Measurements from ENCODE around the gene SMPX.

SMPX gene

DNA sequence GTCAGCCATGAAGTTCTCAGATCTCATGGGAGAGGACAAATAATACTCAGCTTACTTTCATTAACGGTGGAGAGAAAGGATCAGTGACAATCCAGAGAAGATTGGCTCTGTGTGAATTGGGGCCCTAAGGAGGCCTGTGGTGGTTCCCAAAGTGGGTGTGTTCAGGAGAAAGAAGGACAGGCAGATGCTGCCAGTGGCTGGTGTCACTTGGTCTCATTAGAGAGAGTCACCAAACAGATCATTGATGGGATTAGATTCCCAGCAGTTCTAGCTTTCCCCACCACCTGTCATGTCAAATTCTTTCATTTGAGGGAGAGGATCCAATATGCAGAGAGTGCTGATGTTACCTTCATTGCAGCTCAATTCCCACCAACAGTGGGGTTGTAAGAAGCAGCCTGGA, 8.0 kb downstream of the SMPX start:
- H3K27ac ChIP-seq, result no peak overlapping the region
- no peak for DNase-seq
- TF ChIP-seq, protein P1, sequence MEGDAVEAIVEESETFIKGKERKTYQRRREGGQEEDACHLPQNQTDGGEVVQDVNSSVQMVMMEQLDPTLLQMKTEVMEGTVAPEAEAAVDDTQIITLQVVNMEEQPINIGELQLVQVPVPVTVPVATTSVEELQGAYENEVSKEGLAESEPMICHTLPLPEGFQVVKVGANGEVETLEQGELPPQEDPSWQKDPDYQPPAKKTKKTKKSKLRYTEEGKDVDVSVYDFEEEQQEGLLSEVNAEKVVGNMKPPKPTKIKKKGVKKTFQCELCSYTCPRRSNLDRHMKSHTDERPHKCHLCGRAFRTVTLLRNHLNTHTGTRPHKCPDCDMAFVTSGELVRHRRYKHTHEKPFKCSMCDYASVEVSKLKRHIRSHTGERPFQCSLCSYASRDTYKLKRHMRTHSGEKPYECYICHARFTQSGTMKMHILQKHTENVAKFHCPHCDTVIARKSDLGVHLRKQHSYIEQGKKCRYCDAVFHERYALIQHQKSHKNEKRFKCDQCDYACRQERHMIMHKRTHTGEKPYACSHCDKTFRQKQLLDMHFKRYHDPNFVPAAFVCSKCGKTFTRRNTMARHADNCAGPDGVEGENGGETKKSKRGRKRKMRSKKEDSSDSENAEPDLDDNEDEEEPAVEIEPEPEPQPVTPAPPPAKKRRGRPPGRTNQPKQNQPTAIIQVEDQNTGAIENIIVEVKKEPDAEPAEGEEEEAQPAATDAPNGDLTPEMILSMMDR (IDR thresholded peaks at IDR 0.05; ENCODE audit: low read depth, low read length, missing control alignments), result no peak
- in situ Hi-C loops (cut with HindIII; ENCODE audit: low pct_ligation_motif_present, low sequenced_read_pairs), result no loop called here
- no peak overlapping the region for H3K4me3 ChIP-seq (ENCODE audit: low read depth, low read length)
- no peaks in the 10 kb centered on the region for H3K27me3 ChIP-seq (replicated peaks)
- no peaks in the 10 kb centered on the region for H3K36me3 ChIP-seq (replicated peaks)

GRCh38 chrX:21748235-21748634, 9.7 kb downstream of the SMPX start:
- TF ChIP-seq, protein P1 (IDR thresholded peaks at IDR 0.05; ENCODE audit: low read depth, low read length, missing control alignments), result no peak
- DNase-seq, result no peak
- in situ Hi-C loops (cut with HindIII; ENCODE audit: low pct_ligation_motif_present, low sequenced_read_pairs), result no loop called here
- Histone ChIP-seq H3K36me3 (replicated peaks) (no peaks in the 10 kb centered on the region), H3K4me3 (ENCODE audit: low read depth, low read length) (no peak overlapping the region), H3K27me3 (replicated peaks) (no peaks in the 10 kb centered on the region), H3K27ac (no peak overlapping the region)

DNA sequence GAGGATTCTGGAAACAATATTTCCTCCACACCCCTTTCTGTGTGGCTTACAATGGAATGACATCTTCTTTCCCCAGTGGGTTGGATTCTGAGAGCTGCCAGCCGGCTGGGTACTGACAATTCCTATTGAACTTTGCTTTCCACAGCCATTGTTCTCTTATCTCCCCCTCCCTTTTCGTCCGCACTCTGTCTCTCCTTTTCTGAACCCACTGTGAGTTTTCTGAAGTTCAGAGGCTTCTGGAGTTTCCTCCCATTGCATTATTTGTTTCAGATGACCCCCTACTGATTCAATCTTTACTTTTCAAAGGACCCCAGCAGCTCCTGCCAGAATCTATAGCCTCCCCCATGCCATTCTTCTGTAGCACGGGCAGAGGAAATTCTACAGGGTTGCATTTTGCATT, 10.4 kb downstream of the SMPX start:
- in situ Hi-C loops (cut with HindIII; ENCODE audit: low pct_ligation_motif_present, low sequenced_read_pairs), result no loop called here
- DNase-seq, result no peak
- no peak overlapping the region for H3K4me3 ChIP-seq (ENCODE audit: low read depth, low read length)
- no peak overlapping the region for H3K27ac ChIP-seq
- TF ChIP-seq, protein P1 (IDR thresholded peaks at IDR 0.05; ENCODE audit: low read depth, low read length, missing control alignments), result no peak
- H3K36me3 ChIP-seq (replicated peaks), result no peaks in the 10 kb centered on the region
- H3K27me3 ChIP-seq (replicated peaks), result no peaks in the 10 kb centered on the region

DNA sequence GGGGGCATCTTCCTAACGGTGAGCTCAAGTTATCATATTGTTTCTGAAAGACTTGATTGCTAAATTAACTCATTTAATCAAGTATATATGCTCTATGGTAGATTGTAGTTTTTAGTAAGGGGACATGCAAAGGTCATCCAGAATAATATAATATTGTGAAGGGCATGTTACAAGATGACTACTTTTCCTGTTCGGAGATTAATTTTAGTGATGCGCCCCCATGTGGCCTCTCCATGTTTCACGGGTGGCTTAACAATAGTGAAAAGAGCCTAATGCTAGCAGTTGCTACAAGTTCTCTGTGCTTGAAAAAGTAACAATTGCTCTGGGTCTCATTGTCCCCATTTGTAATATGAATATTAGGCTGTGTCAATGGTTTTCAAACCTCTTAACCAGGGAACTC, 12.2 kb downstream of the SMPX start:
- DNase-seq, result peak; percentile 43

GRCh38 chrX:21744721-21745120, 13.2 kb downstream of the SMPX start:
- TF ChIP-seq, protein P1 (IDR thresholded peaks at IDR 0.05; ENCODE audit: low read depth, low read length, missing control alignments), result no peak
- DNase-seq, result no peak
- in situ Hi-C loops (cut with HindIII; ENCODE audit: low pct_ligation_motif_present, low sequenced_read_pairs), result no loop called here
- H3K4me3 ChIP-seq (ENCODE audit: low read depth, low read length), result no peak overlapping the region
- H3K27ac ChIP-seq, result no peak overlapping the region
- no peaks in the 10 kb centered on the region for H3K36me3 ChIP-seq (replicated peaks)
- no peaks in the 10 kb centered on the region for H3K27me3 ChIP-seq (replicated peaks)

More for the DNA sequence above, 12.2 kb downstream of the SMPX start:
- Histone ChIP-seq H3K36me3 (replicated peaks) (no peaks in the 10 kb centered on the region), H3K27me3 (replicated peaks) (no peaks in the 10 kb centered on the region), H3K27ac (no peak overlapping the region), H3K4me3 (ENCODE audit: low read depth, low read length) (no peak overlapping the region)
- in situ Hi-C loops (cut with HindIII; ENCODE audit: low pct_ligation_motif_present, low sequenced_read_pairs), result no loop called here
- TF ChIP-seq, protein P1 (IDR thresholded peaks at IDR 0.05; ENCODE audit: low read depth, low read length, missing control alignments), result peak; percentile 70

DNA sequence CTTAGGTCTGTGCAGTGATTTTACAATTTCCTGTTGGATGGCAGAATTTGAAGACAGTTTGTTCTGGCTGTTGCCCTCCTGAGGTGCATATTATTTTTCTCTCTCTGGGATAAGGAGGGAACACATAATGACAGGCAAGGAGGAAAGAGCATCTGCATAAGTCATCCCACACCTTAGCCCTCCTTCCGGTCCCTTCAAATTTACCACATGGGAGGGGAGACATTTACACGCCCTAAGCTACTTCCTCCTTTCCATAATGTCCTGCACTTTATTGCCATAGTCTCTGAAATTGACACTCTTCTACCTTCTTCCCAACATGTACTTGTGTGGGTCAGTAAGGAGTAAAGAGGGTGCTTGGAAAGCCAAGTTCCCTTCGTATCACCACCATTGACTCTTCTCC, 13.9 kb downstream of the SMPX start:
- TF ChIP-seq, protein P1 (IDR thresholded peaks at IDR 0.05; ENCODE audit: low read depth, low read length, missing control alignments), result no peak
- in situ Hi-C loops (cut with HindIII; ENCODE audit: low pct_ligation_motif_present, low sequenced_read_pairs), result no loop called here

More for the DNA sequence above, 13.9 kb downstream of the SMPX start:
- H3K36me3 ChIP-seq (replicated peaks), result no peaks in the 10 kb centered on the region
- DNase-seq, result no peak
- H3K27ac ChIP-seq, result no peak overlapping the region
- no peaks in the 10 kb centered on the region for H3K27me3 ChIP-seq (replicated peaks)
- H3K4me3 ChIP-seq (ENCODE audit: low read depth, low read length), result no peak overlapping the region

Measured in brain microvascular endothelial cell (primary cell).